GM19351 (cell line): Measurements from ENCODE around the gene TCEA3.

Source experiments
- ATAC-seq: cut with Tn5 transposase; IDR thresholded peaks from one replicate; pipeline ENCODE4 v1.9.1; 2021; ENCODE audit warnings: mild to moderate bottlenecking, moderate library complexity; ENCODE audit not compliant: unreplicated experiment

Gene TCEA3

GRCh38 chr1:23424293-23425192 is at the start of gene TCEA3:
Gene TCEA3 (minus strand): TSS chr1:23424748. CDS start chr1:23424633, 115 bp downstream.
- no peak for ATAC-seq

DNA sequence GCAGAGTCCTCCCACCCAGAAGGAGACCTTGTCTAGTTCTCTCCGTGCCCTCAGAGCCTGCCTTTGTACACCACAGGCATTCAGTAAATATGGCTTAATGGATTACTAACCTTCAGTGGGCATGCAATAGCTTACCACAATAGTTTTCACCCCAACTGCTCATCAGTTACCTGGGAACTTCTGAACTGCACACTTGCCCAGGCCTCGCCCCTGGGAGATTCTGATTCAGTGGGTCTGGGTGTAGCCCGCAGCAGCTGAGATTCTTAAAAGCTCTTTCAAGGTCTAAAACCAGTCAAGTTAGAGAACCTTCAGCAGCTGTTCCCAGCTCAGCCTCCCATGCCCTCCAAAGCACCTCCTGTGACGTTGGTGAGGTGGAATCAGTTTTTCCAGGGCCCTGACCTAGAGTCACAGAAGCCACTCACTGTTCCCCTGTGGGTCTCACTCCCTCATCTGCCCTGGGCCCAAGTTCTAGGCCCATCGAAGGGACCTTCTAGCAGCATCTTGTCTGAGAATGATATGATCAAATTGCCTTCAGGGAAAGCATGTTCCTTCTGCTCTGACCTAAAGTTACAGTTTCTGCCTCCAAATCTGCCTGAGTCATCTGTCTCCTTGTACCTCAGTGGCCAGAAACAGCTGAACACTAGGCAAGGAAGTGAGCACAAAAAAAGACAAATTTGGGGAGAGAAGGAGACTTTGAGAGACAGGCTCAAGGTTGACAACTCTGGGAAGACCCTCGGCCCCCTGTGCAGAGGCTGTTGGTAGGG is 48.7 kb upstream of the TCEA3 start:
- ATAC-seq: no peak

GRCh38 chr1:23472351-23473036 is 47.9 kb upstream of the TCEA3 start:
- ATAC-seq: no peak

GRCh38 chr1:23471473-23472075 is 47.0 kb upstream of the TCEA3 start:
- no peak for ATAC-seq

DNA sequence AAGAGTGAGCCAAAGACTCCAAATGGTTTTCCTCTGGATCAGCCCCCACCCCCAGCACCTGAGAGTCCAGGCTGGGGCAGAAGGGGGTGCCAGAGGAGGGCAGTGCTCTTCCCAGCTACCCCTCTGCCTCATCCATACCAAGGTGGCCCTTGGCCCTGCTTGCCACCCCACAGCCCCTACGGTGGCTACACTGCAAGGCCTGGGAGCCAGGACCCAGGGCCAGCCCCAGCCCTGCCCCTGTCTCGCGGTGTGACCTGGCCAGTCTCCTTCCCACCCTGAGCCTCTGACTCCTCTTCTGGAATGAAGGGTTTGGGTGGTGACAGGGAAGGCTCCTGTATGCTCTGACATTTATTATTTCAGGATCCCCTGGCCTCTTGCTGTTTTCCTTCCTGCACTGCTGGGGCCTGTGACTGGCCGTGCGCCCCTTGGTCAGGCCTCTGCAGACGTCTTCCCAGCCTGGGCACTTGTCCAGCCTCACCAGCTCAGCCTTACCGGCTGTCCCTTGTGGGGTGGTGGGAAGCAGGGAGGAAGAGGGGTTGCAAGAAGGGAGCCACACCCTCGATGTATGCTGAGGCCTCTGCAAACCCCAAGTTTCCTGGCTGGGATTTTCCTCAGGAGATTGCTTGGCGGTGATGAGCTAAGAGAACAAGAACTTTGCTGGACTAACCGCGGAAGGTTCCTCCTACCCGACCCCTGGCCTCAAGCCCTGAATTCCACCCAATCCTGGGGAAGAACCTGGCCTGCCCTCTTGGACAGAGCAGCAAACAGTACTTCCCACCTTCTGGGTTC is 45.9 kb upstream of the TCEA3 start:
- ATAC-seq: no peak

- no peak for ATAC-seq
These were observed 44.9 kb upstream of the TCEA3 start for GRCh38 chr1:23469372-23469982.

GRCh38 chr1:23466423-23466989 is 42.0 kb upstream of the TCEA3 start:
- no peak for ATAC-seq

GRCh38 chr1:23463286-23463685 is 38.7 kb upstream of the TCEA3 start:
- no peak for ATAC-seq

GRCh38 chr1:23462766-23463165 is 38.2 kb upstream of the TCEA3 start:
- ATAC-seq: no peak

GRCh38 chr1:23461050-23461449 is 36.5 kb upstream of the TCEA3 start:
- ATAC-seq: no peak

GRCh38 chr1:23460519-23460918 is 36.0 kb upstream of the TCEA3 start:
- no peak for ATAC-seq

DNA sequence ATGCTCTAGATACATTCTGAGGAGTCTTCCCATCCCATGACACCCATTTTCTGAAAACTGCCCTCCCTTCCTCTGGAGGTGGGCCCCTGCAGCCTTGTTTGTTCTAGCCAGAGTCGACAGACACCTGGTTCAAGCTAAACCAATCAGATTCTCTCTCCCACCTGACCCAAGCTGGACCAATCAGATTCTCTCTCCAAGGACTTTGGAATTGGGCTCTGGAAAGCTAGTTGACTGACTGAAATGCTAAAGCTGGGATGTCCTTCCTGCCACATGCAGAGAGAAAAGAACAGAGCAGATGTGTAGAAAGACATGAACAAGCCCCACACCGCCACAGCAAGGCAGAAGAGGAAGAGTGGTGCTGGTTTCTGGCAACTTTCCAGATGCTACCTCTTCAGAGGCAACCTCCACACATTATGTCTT is 34.8 kb upstream of the TCEA3 start:
- no peak for ATAC-seq

- ATAC-seq: no peak
These were observed 31.7 kb upstream of the TCEA3 start for GRCh38 chr1:23456226-23456625.

DNA sequence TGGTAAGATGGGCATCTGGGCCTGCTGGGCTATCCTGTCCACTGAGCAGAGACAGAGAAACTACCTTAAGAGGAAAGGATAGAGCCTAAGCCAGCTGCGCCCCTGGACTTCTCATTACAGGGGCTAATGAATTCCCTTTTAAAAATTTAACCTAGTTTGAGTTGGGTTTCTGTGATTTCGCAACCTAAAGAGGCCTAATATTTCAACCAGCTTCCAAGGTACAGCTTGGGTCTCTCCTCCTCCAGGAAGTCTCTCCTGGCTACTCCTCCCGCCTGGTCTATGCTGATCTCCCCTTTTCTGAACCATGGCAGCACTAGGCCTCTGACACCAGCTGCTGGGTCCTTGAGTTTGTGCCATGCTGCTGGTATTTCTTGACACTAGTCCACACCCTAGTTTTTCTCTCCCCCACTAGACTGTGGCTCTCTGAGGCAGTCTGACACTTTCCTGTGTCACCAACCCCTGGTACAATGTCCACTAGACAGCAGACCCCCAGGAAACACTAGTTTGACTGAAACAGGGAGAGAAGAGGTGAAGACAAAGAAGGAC is 29.0 kb upstream of the TCEA3 start:
- ATAC-seq: no peak

DNA sequence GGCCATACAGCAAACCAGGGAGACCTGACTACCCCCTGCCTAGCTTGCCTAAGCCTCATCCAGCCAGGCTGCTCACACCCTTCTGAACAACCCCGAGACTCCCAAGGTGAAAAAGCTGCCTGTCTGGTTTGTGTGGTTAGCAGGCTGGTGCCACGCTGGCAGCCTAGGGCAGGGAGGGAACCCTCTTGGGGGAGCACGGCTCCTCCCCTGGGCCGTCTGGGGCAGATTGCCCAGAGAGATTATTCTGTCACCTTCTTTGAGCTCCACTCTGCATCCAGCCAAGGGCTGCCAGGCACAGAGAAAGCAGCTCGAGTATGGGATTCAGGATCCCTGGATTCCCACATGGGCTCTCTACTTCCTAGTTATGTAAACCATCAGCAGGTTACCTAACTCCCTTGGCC is 27.5 kb upstream of the TCEA3 start:
- no peak for ATAC-seq

- ATAC-seq: no peak
These were observed 26.9 kb upstream of the TCEA3 start for GRCh38 chr1:23451441-23451840.

GRCh38 chr1:23450894-23451293 is 26.3 kb upstream of the TCEA3 start:
- ATAC-seq: no peak

DNA sequence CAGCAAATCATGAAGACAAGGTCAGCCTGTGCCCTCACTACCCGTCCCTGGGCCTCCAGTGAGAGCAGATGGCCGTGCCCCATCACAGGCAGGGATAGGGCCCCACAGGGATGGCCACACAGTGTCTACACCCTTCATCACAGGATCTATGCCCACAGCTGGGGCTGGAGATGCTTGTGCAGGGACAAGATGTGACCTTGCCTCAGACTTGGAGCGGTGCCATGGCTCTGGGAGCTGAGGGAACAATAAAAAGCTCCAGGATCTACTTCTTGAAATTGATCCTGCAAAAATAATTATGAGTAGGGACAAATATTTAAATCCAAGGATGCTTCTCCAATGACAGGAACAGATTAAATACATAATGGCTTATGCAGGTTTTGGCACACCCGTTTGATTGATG is 25.4 kb upstream of the TCEA3 start:
- no peak for ATAC-seq

GRCh38 chr1:23449306-23449705 is 24.8 kb upstream of the TCEA3 start:
- ATAC-seq: no peak
